CD4-positive, alpha-beta T cell treated with Interleukin-12 subunit alpha and Interleukin-12 subunit beta, for 1 hour (primary cell): ENCODE measurements around the gene PDE6B.
"Not testable (repeated sequence)": the region's sequence is repeated elsewhere in the genome, so short reads cannot be mapped to it uniquely, and the experiment has no call there.

Experiments
- DNase-seq: peaks from one replicate; pipeline ENCODE4 v3.0.0-alpha.2; 2020

The PDE6B gene

GRCh38 chr4:624705-625590 lies at the start of gene PDE6B:
TSS of gene PDE6B (plus strand) at chr4:625573. CDS start at chr4:625627, 54 bp downstream.
- DNase-seq, result no peak

GRCh38 chr4:576245-576821 lies 49.0 kb upstream of the PDE6B start, which contains the start of gene TMEM271:
TSS of gene TMEM271 (minus strand) at chr4:576295. CDS start at chr4:576062, 233 bp downstream.
- no peak for DNase-seq

GRCh38 chr4:576991-577498 lies 48.3 kb upstream of the PDE6B start:
- DNase-seq, result no peak

GRCh38 chr4:577499-578450 lies 47.6 kb upstream of the PDE6B start:
- DNase-seq, result no peak

GRCh38 chr4:578451-579443 lies 46.6 kb upstream of the PDE6B start:
- no peak for DNase-seq

- no peak for DNase-seq
Measured at GRCh38 chr4:579543-580175, 45.7 kb upstream of the PDE6B start.

- no peak for DNase-seq
Measured at GRCh38 chr4:581181-581580, 44.2 kb upstream of the PDE6B start.

- DNase-seq, result no peak
Measured at GRCh38 chr4:581753-582361, 43.5 kb upstream of the PDE6B start.

- DNase-seq, result no peak
Measured at GRCh38 chr4:583820-584219, 41.6 kb upstream of the PDE6B start.

- DNase-seq, result no peak
Measured at GRCh38 chr4:587671-588350, 37.6 kb upstream of the PDE6B start.

GRCh38 chr4:588351-588849 lies 37.0 kb upstream of the PDE6B start:
- DNase-seq, result no peak

- no peak for DNase-seq
Measured at GRCh38 chr4:589219-589963, 36.0 kb upstream of the PDE6B start.

- no peak for DNase-seq
Measured at GRCh38 chr4:590313-590841, 35.0 kb upstream of the PDE6B start.

- not testable (repeated sequence) for DNase-seq
Measured at GRCh38 chr4:592178-592577, 33.2 kb upstream of the PDE6B start.

GRCh38 chr4:592825-593520 lies 32.4 kb upstream of the PDE6B start:
- DNase-seq, result no peak

- no peak for DNase-seq
Measured at GRCh38 chr4:598925-599324, 26.4 kb upstream of the PDE6B start.

- DNase-seq, result no peak
Measured at GRCh38 chr4:600166-600565, 25.2 kb upstream of the PDE6B start.

GRCh38 chr4:600850-601515 lies 24.4 kb upstream of the PDE6B start:
- no peak for DNase-seq
